ENCODE measurements around the gene CHAC1.

DNA sequence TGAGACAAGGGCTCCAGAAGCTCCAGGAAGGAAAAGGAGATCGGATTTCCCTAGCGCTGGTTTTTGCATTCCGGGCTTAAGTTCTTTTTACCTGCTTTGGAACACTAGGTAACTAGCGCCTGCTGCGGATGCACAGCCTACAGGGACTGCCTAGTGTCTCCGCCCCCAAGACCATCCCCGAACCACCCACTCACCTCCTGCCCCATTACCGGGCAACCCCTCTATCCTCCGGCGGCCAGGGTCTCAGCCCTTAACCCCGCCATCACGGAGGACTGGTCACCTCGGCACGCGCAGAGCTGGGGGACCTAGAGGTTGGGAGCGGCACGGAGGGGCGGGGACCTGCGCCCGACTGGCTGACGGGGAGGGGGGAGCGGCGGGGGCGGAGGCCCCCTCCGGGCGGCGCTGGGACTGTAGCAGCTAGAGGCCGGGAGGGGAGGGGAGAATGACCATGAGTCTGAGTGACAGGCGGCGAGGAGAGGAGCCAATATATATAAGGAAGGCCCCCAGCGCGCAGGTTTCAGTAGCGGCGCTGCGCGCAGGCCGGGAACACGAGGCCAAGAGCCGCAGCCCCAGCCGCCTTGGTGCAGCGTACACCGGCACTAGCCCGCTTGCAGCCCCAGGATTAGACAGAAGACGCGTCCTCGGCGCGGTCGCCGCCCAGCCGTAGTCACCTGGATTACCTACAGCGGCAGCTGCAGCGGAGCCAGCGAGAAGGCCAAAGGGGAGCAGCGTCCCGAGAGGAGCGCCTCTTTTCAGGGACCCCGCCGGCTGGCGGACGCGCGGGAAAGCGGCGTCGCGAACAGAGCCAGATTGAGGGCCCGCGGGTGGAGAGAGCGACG is 24.2 kb upstream of the CHAC1 start, which contains the start of gene DLL4:
- TF ChIP-seq, protein P1, sequence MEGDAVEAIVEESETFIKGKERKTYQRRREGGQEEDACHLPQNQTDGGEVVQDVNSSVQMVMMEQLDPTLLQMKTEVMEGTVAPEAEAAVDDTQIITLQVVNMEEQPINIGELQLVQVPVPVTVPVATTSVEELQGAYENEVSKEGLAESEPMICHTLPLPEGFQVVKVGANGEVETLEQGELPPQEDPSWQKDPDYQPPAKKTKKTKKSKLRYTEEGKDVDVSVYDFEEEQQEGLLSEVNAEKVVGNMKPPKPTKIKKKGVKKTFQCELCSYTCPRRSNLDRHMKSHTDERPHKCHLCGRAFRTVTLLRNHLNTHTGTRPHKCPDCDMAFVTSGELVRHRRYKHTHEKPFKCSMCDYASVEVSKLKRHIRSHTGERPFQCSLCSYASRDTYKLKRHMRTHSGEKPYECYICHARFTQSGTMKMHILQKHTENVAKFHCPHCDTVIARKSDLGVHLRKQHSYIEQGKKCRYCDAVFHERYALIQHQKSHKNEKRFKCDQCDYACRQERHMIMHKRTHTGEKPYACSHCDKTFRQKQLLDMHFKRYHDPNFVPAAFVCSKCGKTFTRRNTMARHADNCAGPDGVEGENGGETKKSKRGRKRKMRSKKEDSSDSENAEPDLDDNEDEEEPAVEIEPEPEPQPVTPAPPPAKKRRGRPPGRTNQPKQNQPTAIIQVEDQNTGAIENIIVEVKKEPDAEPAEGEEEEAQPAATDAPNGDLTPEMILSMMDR (conservative IDR thresholded peaks at IDR 0.05; ENCODE audit: low read depth, low read length), result no peak
- TF ChIP-seq EZH2 (IDR thresholded peaks at IDR 0.05; ENCODE audit: borderline replicate concordance, low read depth, low read length, poor library complexity, severe bottlenecking), result peak; percentile 81
